A673 (cell line): ENCODE results near the gene INO80C.

ENCODE experiments used
- CTCF ChIP-seq: fragments of 300-800, 200-600 bp; sonication (generic); conservative IDR thresholded peaks from 2 replicates; pipeline ENCODE4 v1.5.1; 2017; ENCODE audit warnings: low read depth, mild to moderate bottlenecking, antibody characterized with exemption, low read length, moderate library complexity, mixed read lengths
- EZH2 ChIP-seq: fragments of 200-600 bp; sonication (generic); IDR thresholded peaks from 2 replicates; pipeline ENCODE4 v1.6.1; 2017; ENCODE audit warnings: borderline replicate concordance, low read depth, mild to moderate bottlenecking, mixed read lengths, antibody characterized with exemption, low read length; ENCODE audit not compliant: poor library complexity, severe bottlenecking

- TF ChIP-seq CTCF = no peak
- no peak for TF ChIP-seq EZH2
Observed at GRCh38 chr18:35511833-35512232, 14.1 kb upstream of the INO80C start.
